ENCODE data around the gene BCL6. TPM values are rescaled to one million over a fixed set of nuclear protein-coding genes. Genes with fewer than 3 reads are reported as not detected.

BCL6 gene
- total RNA-seq, 1 donor from 2014 or later: 20.3 TPM

DNA sequence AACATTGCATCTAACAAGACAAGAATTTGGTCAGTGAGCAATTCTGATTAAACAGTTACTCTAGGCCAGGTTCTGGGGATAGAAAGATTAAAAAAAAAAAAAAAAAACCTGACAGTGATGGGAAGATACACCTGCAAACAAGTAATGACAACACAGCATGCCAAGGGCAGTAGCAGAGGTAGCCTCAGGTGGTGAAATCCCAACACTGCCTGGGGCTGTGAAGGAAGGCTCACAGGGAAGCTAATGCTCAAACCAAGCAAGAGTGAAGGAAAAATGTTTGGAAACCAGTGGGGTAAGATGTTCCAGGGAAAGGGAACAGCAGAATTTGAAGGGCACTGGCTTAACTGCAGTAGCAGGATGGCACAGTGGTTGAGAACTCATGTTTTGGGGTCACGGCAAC lies 51.8 kb downstream of the BCL6 start:
- Mint-ChIP-seq H3K4me3 (no peak overlapping the region), H3K4me1 (no peaks in the 10 kb centered on the region), H3K27ac (no peak overlapping the region), H3K36me3 (no peaks in the 10 kb centered on the region), H3K9me3 (no peaks in the 10 kb centered on the region), H3K27me3 (ENCODE audit: insufficient read depth, low read depth) (peaks cover 11% of the 10 kb centered on the region)
- Histone ChIP-seq H3K9ac (no peak overlapping the region), H2AFZ (replicated peaks) (no peak overlapping the region), H3K79me2 (ENCODE audit: low read depth) (no peaks in the 10 kb centered on the region), H3K9me3 (ENCODE audit: low read depth) (no peaks in the 10 kb centered on the region), H3K4me1 (no peaks in the 10 kb centered on the region), H4K20me1 (ENCODE audit: low read depth) (no peaks in the 10 kb centered on the region), H3F3A (ENCODE audit: low read depth) (no peaks in the 10 kb centered on the region), H3K4me3 (no peak overlapping the region), H3K36me3 (no peaks in the 10 kb centered on the region), H3K27ac (no peak overlapping the region), H3K27me3 (no peaks in the 10 kb centered on the region), H3K4me2 (no peak overlapping the region)
- DNase-seq (ENCODE audit: low spot score): no peak
- no peak for TF ChIP-seq EZH2 (IDR thresholded peaks at IDR 0.05)
- TF ChIP-seq, protein P1, sequence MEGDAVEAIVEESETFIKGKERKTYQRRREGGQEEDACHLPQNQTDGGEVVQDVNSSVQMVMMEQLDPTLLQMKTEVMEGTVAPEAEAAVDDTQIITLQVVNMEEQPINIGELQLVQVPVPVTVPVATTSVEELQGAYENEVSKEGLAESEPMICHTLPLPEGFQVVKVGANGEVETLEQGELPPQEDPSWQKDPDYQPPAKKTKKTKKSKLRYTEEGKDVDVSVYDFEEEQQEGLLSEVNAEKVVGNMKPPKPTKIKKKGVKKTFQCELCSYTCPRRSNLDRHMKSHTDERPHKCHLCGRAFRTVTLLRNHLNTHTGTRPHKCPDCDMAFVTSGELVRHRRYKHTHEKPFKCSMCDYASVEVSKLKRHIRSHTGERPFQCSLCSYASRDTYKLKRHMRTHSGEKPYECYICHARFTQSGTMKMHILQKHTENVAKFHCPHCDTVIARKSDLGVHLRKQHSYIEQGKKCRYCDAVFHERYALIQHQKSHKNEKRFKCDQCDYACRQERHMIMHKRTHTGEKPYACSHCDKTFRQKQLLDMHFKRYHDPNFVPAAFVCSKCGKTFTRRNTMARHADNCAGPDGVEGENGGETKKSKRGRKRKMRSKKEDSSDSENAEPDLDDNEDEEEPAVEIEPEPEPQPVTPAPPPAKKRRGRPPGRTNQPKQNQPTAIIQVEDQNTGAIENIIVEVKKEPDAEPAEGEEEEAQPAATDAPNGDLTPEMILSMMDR (IDR thresholded peaks at IDR 0.05): no peak
- no peak for TF ChIP-seq EZH2phosphoT487 (IDR thresholded peaks at IDR 0.05)

DNA sequence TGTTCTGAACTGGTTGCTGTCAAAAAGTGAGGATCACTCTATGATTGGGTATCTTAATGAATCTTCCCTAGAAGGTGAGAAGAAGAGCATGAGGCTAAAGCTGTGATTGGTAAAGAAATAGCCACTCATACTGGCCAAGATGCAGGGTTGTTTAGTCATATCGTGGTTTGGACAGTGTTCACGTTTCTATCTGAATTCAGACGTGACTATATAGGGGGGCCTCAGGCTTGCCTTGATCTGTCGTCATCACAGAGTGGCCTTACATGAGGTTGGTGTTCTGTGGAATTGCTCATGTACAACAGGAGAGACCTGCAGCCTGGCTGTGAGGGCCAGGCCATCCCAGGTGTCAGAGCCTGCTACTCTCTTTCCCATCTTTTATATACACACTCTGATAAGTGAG lies 55.3 kb downstream of the BCL6 start:
- TF ChIP-seq, protein P1 (IDR thresholded peaks at IDR 0.05): no peak
- no peak for TF ChIP-seq EZH2 (IDR thresholded peaks at IDR 0.05)
- no peak for TF ChIP-seq EZH2phosphoT487 (IDR thresholded peaks at IDR 0.05)
- DNase-seq (ENCODE audit: low spot score): no peak
- H3K4me2 ChIP-seq: no peak overlapping the region

DNA sequence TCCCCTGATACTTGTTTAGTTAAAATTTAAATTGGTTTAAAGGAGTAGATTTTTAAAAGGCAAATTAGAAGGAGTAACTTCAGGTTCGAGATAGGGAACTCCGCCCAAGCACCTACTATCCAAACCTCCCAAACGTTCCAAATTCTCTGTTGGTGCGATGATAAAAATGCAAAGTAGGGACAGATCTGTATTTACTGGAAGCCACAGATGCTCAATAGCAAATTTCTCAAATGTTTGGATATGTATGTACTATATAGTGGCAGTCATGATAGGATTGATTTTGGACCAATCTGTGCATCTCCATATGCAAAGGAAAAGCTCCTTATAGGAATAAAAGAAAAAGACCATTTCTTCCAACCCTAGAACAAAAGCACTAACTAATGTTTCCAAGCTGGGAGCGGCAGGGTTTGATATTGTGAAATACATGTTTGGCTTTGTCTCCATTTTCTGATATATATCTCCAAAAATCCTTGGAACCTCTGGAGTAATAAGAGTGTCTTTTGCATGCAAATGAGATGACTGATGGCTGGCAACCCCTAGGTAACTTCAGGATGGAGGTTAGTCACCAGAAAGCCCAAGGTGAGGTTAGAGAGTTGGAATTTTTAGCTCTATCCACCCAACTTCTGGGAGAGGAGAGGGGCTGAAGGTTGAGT lies 58.5 kb downstream of the BCL6 start:
- Histone ChIP-seq H3K4me3 (no peak overlapping the region), H3K9me3 (ENCODE audit: low read depth) (no peaks in the 10 kb centered on the region), H2AFZ (replicated peaks) (no peak overlapping the region), H3K4me2 (no peak overlapping the region), H3K27me3 (no peaks in the 10 kb centered on the region), H3K27ac (no peak overlapping the region), H3K9ac (no peak overlapping the region), H3K79me2 (ENCODE audit: low read depth) (no peaks in the 10 kb centered on the region), H4K20me1 (ENCODE audit: low read depth) (no peaks in the 10 kb centered on the region), H3K36me3 (no peaks in the 10 kb centered on the region), H3F3A (ENCODE audit: low read depth) (no peaks in the 10 kb centered on the region), H3K4me1 (no peaks in the 10 kb centered on the region)
- Mint-ChIP-seq H3K27ac (no peak overlapping the region), H3K4me1 (no peaks in the 10 kb centered on the region), H3K9me3 (peaks cover 14% of the 10 kb centered on the region), H3K4me3 (no peak overlapping the region), H3K27me3 (ENCODE audit: insufficient read depth, low read depth) (no peaks in the 10 kb centered on the region), H3K36me3 (no peaks in the 10 kb centered on the region)
- DNase-seq (ENCODE audit: low spot score): no peak
- TF ChIP-seq EZH2phosphoT487 (IDR thresholded peaks at IDR 0.05) (no peak), EZH2 (IDR thresholded peaks at IDR 0.05) (no peak)
- TF ChIP-seq, protein P1 (IDR thresholded peaks at IDR 0.05): no peak

More for the DNA sequence above, 55.3 kb downstream of the BCL6 start:
- Histone ChIP-seq H3K9me3 (ENCODE audit: low read depth) (no peaks in the 10 kb centered on the region), H3K36me3 (no peaks in the 10 kb centered on the region), H3K27ac (no peak overlapping the region), H4K20me1 (ENCODE audit: low read depth) (no peaks in the 10 kb centered on the region), H3K9ac (no peak overlapping the region), H3F3A (ENCODE audit: low read depth) (no peaks in the 10 kb centered on the region), H3K4me1 (no peaks in the 10 kb centered on the region), H3K4me3 (no peak overlapping the region), H3K27me3 (no peaks in the 10 kb centered on the region), H2AFZ (replicated peaks) (no peak overlapping the region), H3K79me2 (ENCODE audit: low read depth) (no peaks in the 10 kb centered on the region)
- no peak overlapping the region for H3K27ac Mint-ChIP-seq
- peaks cover 14% of the 10 kb centered on the region for H3K9me3 Mint-ChIP-seq
- H3K4me3 Mint-ChIP-seq: no peak overlapping the region
- no peaks in the 10 kb centered on the region for H3K36me3 Mint-ChIP-seq
- no peaks in the 10 kb centered on the region for H3K4me1 Mint-ChIP-seq
- peaks cover 8% of the 10 kb centered on the region for H3K27me3 Mint-ChIP-seq (ENCODE audit: insufficient read depth, low read depth)
